K562 (cell line): ENCODE data around the gene AHCYL1. TPM values are rescaled to one million over a fixed set of nuclear protein-coding genes. Genes with fewer than 3 reads are reported as not detected.

Experiments used
- CAMTA2 ChIP-seq: fragments of 250-450 bp; sonication (Bioruptor Pico); conservative IDR thresholded peaks from 2 replicates; pipeline ENCODE4 v1.5.1; 2022
- CBX2 ChIP-seq: fragments of 200-600 bp; sonication (generic); IDR thresholded peaks from one replicate; pipeline ENCODE4 v1.6.1; 2012; ENCODE audit warnings: mild to moderate bottlenecking, low read length, inconsistent platforms; ENCODE audit not compliant: insufficient read depth, poor library complexity, severe bottlenecking
- FOS ChIP-seq: IDR thresholded peaks from 3 replicates; pipeline ENCODE4 v1.6.1; 2011; ENCODE audit not compliant: insufficient read length; ENCODE audit errors: extremely low read depth
- GTF2F1 ChIP-seq: IDR thresholded peaks from 2 replicates; pipeline ENCODE4 v1.6.1; 2011; ENCODE audit warnings: low read depth, low read length, improper control_type of control experiment
- KAT7 ChIP-seq: sonication (generic); formaldehyde crosslinking; IDR thresholded peaks from 2 replicates; pipeline ENCODE4 v1.8.0; 2022; ENCODE audit warnings: missing genetic modification reagents, mild to moderate bottlenecking, borderline replicate concordance
- MLX ChIP-seq, 2 experiments: fragments of 450-650 bp in 1 of 2; sonication (generic) in 1 of 2; formaldehyde crosslinking; conservative IDR thresholded peaks; 2 replicates each; pipeline versions ENCODE4 v1.4.0 to v1.8.1; 2020 to 2022; ENCODE audit warnings: mild to moderate bottlenecking in 1 of 2, missing genetic modification reagents in 1 of 2
- PHTF2 ChIP-seq: fragments of 250-450 bp; sonication (Bioruptor Pico); IDR thresholded peaks from 2 replicates; pipeline ENCODE4 v1.5.0; 2021; ENCODE audit warnings: mild to moderate bottlenecking
- POLR2B ChIP-seq: fragments of 450-650 bp; IDR thresholded peaks from 2 replicates; pipeline ENCODE4 v1.6.1; 2018; ENCODE audit warnings: low read depth; ENCODE audit not compliant: partially characterized antibody
- POLR2G ChIP-seq: fragments of 200-400 bp; formaldehyde crosslinking; IDR thresholded peaks from 2 replicates; pipeline ENCODE4 v1.6.1; 2017; ENCODE audit warnings: low read depth, mild to moderate bottlenecking, antibody characterized with exemption, low read length, moderate library complexity
- PRDM10 ChIP-seq: fragments of 450-650 bp; IDR thresholded peaks from 2 replicates; pipeline ENCODE4 v1.6.1; 2018; ENCODE audit not compliant: partially characterized antibody
- PYGO2 ChIP-seq: fragments of 450-650 bp; IDR thresholded peaks from 2 replicates; pipeline ENCODE4 v1.6.1; 2016; ENCODE audit warnings: mild to moderate bottlenecking, missing genetic modification characterization, moderate library complexity, missing compliant biosample characterization
- RB1 ChIP-seq: fragments of 450-650 bp; IDR thresholded peaks from 2 replicates; pipeline ENCODE4 v1.6.1; 2017; ENCODE audit warnings: low read depth, mild to moderate bottlenecking
- SETDB1 ChIP-seq: IDR thresholded peaks from one replicate; pipeline ENCODE4 v1.6.1; 2012; ENCODE audit warnings: low read length, control low read depth, inconsistent platforms
- ZNF165 ChIP-seq: fragments of 250-450 bp; sonication (Bioruptor Pico); IDR thresholded peaks from 2 replicates; pipeline ENCODE4 v1.4.0; 2020; ENCODE audit warnings: borderline replicate concordance
- ZNF174 ChIP-seq: fragments of 250-450 bp; sonication (Bioruptor Pico); IDR thresholded peaks from 2 replicates; pipeline ENCODE4 v1.4.0; 2020; ENCODE audit warnings: mild to moderate bottlenecking
- ZNF175 ChIP-seq: fragments of 200-800 bp; sonication (Bioruptor generic); IDR thresholded peaks from 2 replicates; pipeline ENCODE4 v1.6.1; 2016; ENCODE audit warnings: low read depth, mild to moderate bottlenecking, missing genetic modification characterization, missing compliant biosample characterization
- ZNF444 ChIP-seq: fragments of 250-450 bp; sonication (Bioruptor Pico); IDR thresholded peaks from 2 replicates; pipeline ENCODE4 v1.4.0; 2020; ENCODE audit warnings: mild to moderate bottlenecking, moderate library complexity
- ZNF830 ChIP-seq: fragments of 250-450 bp; sonication (Bioruptor Pico); IDR thresholded peaks from 2 replicates; pipeline ENCODE4 v1.5.0; 2021; ENCODE audit warnings: mild to moderate bottlenecking
- polyA plus RNA-seq, 8 experiments: library from polyadenylated mRNA; depleted of rRNA in 4 of 8; stranded (reverse) in 5 of 8; unstranded in 3 of 8; fragments of >200 nt; fragmentation: Nextera tagmentation in 2 of 8; fragmentation: Illumina TruSeq in 1 of 8; extraction: Ambion mirVana in 2 of 8; extraction: Trizol in 1 of 8; gene quantifications; 2 replicates each; pipeline versions ENCODE4 v1.2.1 to v1.2.3, GENCODE V29; 2011 to 2014; ENCODE audit warnings: inconsistent platforms in 1 of 8, missing spikeins in 1 of 8
- total RNA-seq, 7 experiments: library from RNA; depleted of rRNA in 6 of 7; stranded (reverse); fragments of >200 nt in 6 of 7; fragmentation: Illumina TruSeq in 2 of 7; extraction: Trizol in 2 of 7; gene quantifications; 2 replicates each; pipeline versions ENCODE4 v1.2.1 to v1.2.3, GENCODE V29; 2011 to 2021; ENCODE audit warnings: low replicate concordance in 1 of 7
- TF ChIP-seq, protein P1 (sequence below): fragments of 150-350 bp; conservative IDR thresholded peaks from 2 replicates; pipeline ENCODE4 v1.6.1; 2014; ENCODE audit warnings: low read length
- TF ChIP-seq, protein P2 (sequence below): fragments of 200-800 bp; sonication (Bioruptor generic); IDR thresholded peaks from 2 replicates; pipeline ENCODE4 v1.6.1; 2017; ENCODE audit warnings: missing genetic modification characterization, missing compliant biosample characterization

AHCYL1 gene
- total and polyA plus RNA-seq, 9 of the 15 experiments (the other 6 are each of a cell fraction or from before 2014, with no cell fraction given): 27.3 to 118 (median 44.5) TPM

DNA sequence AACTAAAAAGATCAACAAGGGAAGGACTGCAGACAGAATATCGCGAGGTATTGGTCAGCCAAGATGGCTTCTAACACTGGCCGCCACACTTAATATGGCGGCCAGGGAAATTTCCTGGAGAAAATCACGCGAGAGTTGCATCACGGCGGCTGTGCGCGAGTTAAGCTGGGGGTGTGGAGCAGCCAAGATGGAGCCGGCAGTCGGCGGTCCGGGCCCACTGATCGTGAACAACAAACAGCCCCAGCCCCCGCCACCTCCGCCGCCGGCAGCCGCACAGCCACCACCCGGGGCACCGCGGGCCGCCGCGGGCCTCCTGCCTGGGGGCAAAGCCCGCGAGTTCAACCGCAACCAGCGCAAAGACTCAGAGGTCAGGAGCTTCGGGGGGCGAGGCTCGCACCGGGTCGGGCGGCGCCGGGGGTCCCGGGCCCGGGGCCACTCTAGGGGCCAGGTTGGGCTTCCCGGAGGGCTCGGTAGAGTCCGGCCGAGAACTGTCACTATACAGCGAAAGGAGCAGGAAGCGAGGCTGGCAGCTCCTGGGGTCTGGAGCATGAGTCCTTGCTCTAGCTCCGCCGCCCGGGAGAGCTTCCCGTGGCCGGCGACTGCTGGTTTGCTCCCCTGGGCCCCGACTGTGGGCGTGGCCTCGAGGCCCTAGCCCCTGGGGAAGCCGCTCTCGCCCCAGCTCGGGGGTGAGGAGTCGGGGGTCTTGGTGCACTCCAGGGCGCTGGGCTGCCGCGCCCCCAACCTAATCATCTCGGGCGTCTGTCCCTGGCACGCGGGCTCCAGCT is 50.1 kb downstream of the AHCYL1 start, which contains the start of gene STRIP1 (continued):
- TF ChIP-seq, protein P1, sequence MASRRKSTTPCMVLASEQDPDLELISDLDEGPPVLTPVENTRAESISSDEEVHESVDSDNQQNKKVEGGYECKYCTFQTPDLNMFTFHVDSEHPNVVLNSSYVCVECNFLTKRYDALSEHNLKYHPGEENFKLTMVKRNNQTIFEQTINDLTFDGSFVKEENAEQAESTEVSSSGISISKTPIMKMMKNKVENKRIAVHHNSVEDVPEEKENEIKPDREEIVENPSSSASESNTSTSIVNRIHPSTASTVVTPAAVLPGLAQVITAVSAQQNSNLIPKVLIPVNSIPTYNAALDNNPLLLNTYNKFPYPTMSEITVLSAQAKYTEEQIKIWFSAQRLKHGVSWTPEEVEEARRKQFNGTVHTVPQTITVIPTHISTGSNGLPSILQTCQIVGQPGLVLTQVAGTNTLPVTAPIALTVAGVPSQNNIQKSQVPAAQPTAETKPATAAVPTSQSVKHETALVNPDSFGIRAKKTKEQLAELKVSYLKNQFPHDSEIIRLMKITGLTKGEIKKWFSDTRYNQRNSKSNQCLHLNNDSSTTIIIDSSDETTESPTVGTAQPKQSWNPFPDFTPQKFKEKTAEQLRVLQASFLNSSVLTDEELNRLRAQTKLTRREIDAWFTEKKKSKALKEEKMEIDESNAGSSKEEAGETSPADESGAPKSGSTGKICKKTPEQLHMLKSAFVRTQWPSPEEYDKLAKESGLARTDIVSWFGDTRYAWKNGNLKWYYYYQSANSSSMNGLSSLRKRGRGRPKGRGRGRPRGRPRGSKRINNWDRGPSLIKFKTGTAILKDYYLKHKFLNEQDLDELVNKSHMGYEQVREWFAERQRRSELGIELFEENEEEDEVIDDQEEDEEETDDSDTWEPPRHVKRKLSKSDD: peak; percentile 99
- no peak; the same call in 1 of the 2 replicates for TF ChIP-seq ZNF174
- no peak for TF ChIP-seq PRDM10
- no peak for TF ChIP-seq GTF2F1
- TF ChIP-seq ZNF165 (CRISPR knock-in tag): no peak
- peak; percentile 97 for TF ChIP-seq POLR2G
- no peak for TF ChIP-seq PYGO2 (tag)
- no peak for TF ChIP-seq KAT7 (CRISPR knock-in tag)
- TF ChIP-seq PHTF2 (CRISPR knock-in tag): no peak
- no peak for TF ChIP-seq CBX2
- no peak for TF ChIP-seq SETDB1
- 0 out of 2 replicates have a peak, but pooled peaks have one; percentile 44 for TF ChIP-seq CAMTA2
- no peak for TF ChIP-seq ZNF444
- TF ChIP-seq, protein P2, sequence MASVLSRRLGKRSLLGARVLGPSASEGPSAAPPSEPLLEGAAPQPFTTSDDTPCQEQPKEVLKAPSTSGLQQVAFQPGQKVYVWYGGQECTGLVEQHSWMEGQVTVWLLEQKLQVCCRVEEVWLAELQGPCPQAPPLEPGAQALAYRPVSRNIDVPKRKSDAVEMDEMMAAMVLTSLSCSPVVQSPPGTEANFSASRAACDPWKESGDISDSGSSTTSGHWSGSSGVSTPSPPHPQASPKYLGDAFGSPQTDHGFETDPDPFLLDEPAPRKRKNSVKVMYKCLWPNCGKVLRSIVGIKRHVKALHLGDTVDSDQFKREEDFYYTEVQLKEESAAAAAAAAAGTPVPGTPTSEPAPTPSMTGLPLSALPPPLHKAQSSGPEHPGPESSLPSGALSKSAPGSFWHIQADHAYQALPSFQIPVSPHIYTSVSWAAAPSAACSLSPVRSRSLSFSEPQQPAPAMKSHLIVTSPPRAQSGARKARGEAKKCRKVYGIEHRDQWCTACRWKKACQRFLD (CRISPR knock-in tag): peak; percentile 93
- no peak for TF ChIP-seq FOS
- peak; percentile 94 for TF ChIP-seq ZNF175 (CRISPR knock-in tag)
- 0 out of 2 replicates have a peak, but pooled peaks have one; percentile 30 for TF ChIP-seq ZNF830 (CRISPR knock-in tag)
- TF ChIP-seq RB1: peak; percentile 74
- TF ChIP-seq MLX (CRISPR knock-in tag; conservative IDR thresholded peaks at IDR 0.05): no peak
- TF ChIP-seq POLR2B: no peak
